Measurements from ENCODE around the gene TAF13.

- TF ChIP-seq CTCF (IDR thresholded peaks at IDR 0.05; ENCODE audit: low read depth, low read length) (no peak), EZH2phosphoT487 (IDR thresholded peaks at IDR 0.05; ENCODE audit: low read depth) (no peak)
These were observed 6.5 kb downstream of the TAF13 start for GRCh38 chr1:109069294-109069693.

All from OCI-LY3 (cell line).